C4-2B (cell line): Measurements from ENCODE around the gene PIP5K1C.
A peak's percentile ranks its signal among the peaks of the same experiment; 100 is the strongest.

Experiments used
- H3K27ac ChIP-seq: fragments of 450-650 bp; 2 replicates; pipeline ENCODE4 v1.5.1; 2017
- ZFX ChIP-seq: fragments of 450-650 bp; IDR thresholded peaks from 2 replicates; pipeline ENCODE4 v1.6.1; 2017
- TF ChIP-seq, protein P1 (sequence below): fragments of 450-650 bp; conservative IDR thresholded peaks from 2 replicates; pipeline ENCODE4 v1.5.1; 2017; ENCODE audit warnings: mild to moderate bottlenecking

PIP5K1C gene, protein sequence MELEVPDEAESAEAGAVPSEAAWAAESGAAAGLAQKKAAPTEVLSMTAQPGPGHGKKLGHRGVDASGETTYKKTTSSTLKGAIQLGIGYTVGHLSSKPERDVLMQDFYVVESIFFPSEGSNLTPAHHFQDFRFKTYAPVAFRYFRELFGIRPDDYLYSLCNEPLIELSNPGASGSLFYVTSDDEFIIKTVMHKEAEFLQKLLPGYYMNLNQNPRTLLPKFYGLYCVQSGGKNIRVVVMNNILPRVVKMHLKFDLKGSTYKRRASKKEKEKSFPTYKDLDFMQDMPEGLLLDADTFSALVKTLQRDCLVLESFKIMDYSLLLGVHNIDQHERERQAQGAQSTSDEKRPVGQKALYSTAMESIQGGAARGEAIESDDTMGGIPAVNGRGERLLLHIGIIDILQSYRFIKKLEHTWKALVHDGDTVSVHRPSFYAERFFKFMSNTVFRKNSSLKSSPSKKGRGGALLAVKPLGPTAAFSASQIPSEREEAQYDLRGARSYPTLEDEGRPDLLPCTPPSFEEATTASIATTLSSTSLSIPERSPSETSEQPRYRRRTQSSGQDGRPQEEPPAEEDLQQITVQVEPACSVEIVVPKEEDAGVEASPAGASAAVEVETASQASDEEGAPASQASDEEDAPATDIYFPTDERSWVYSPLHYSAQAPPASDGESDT

DNA sequence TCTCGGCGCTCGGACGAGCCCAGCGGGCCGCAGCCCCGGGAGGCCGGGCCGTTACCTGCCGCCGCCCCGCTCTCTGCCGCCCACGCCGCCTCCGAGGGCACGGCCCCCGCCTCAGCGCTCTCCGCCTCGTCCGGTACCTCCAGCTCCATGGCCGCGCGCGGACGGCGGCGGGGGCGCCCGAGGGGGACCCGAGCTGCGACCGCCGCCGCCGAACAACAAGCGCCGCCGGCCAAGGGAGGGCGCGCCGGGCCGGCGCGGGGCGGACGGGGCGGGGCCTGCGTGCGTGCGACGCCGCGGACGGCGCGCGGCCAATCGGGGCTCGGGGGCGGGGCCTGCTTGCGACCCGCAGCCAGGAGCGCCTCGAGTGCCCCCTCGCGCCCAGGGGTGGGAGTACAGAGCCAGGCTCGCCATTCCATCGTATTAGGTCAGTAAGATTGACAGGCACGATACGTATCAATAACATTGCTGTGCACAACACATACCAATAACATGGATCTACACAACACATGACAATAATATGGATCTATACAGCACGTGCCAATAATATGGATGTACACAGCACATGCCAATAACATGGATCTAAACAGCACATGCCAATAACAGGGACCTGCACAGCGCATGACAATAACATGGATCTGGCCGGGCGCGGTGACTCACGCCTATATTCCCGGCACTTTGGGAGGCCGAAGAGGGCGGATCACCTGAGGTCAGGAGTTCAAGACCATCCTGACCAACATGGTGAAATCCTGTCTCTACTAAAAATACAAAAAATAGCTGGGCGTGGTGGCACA is at the start of gene PIP5K1C:
PIP5K1C (minus strand) TSS at position 227 of the 791 bp plus-strand sequence; CDS start at position 149, 78 bp downstream.
- TF ChIP-seq, protein P1, sequence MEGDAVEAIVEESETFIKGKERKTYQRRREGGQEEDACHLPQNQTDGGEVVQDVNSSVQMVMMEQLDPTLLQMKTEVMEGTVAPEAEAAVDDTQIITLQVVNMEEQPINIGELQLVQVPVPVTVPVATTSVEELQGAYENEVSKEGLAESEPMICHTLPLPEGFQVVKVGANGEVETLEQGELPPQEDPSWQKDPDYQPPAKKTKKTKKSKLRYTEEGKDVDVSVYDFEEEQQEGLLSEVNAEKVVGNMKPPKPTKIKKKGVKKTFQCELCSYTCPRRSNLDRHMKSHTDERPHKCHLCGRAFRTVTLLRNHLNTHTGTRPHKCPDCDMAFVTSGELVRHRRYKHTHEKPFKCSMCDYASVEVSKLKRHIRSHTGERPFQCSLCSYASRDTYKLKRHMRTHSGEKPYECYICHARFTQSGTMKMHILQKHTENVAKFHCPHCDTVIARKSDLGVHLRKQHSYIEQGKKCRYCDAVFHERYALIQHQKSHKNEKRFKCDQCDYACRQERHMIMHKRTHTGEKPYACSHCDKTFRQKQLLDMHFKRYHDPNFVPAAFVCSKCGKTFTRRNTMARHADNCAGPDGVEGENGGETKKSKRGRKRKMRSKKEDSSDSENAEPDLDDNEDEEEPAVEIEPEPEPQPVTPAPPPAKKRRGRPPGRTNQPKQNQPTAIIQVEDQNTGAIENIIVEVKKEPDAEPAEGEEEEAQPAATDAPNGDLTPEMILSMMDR: peak; percentile 95
- TF ChIP-seq ZFX: peak; percentile 64; the same call in 1 of the 2 replicates
- peak within 1 kb of the TSS; percentile 82 for H3K27ac ChIP-seq

DNA sequence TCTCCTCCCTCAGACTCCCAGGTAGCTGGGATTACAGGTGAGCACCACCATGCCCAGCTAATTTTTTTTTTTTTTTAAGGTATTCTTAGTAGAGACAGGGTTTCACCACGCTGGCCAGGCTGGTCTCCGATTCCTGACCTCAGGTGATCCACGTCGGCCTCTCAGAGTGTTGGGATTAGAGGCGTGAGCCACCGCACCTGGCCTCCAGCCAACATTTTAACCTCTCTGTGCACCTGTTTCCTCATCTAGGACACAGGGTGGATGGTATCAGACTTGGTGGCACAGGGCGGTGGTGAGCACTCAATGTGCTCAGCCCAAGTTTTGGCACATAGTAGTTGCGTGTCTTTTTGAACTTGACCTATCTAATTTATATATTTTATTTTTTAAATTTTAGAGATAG is 48.7 kb upstream of the PIP5K1C start:
- TF ChIP-seq, protein P1: no peak
- TF ChIP-seq ZFX: no peak
- H3K27ac ChIP-seq: no peak overlapping the region

DNA sequence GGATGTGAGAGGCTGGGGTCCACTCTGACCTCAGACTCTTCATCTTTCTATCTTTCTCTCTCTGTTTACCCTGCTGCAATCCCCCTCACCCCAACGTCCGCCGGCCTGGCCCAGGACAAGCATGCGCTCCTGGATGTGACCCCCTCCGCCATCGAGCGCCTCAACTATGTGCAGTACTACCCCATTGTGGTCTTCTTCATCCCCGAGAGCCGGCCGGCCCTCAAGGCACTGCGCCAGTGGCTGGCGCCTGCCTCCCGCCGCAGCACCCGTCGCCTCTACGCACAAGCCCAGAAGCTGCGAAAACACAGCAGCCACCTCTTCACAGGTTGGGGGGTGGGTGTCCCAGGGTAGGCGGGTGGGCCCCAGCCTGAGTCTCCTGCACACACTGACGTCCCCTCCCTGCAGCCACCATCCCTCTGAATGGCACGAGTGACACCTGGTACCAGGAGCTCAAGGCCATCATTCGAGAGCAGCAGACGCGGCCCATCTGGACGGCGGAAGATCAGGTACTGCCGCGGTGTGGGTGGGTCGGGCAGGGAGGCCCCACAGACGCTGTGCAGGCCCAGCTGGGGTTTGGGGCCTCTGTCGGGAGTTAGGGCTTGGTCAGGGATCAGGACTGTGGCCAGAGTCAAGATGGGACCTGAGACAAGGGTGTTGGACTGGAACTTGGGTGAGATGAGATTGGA is 46.2 kb upstream of the PIP5K1C start:
- H3K27ac ChIP-seq: no peak overlapping the region
- TF ChIP-seq ZFX: no peak
- TF ChIP-seq, protein P1: no peak

DNA sequence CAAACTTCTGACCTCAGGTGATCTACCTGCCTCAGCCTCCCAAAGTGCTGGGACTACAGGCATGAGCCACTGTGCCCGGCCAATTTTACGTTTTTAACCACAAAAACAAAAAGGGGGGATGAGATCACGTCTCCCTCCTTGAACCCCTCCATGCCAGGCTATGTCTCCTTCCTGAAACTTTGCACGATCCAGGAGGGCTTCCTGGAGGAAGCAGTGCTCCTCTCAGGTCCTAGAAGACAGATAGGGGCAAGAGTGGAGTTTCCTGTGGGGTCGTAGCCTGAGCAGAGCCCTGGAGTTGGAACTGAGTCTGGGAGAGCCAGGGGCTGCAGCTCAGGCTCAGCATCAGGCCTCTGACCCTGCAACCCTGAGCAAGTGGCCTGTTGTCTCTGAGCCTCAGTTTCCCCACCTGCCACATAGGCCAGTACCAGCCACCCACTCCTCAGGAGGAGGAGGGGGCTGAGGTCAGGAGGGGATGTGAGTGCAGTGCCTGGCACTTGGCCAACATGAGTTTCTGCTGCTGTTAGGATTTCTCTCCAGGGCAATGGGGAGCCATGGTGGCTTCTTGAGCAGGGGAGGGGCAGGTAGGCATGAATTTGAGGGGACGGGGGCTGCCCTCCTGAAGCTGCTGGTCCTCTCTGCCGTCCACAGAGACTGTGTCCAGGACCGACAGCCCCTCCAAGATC is 45.2 kb upstream of the PIP5K1C start:
- TF ChIP-seq ZFX: no peak
- TF ChIP-seq, protein P1: no peak
- H3K27ac ChIP-seq: no peak overlapping the region

DNA sequence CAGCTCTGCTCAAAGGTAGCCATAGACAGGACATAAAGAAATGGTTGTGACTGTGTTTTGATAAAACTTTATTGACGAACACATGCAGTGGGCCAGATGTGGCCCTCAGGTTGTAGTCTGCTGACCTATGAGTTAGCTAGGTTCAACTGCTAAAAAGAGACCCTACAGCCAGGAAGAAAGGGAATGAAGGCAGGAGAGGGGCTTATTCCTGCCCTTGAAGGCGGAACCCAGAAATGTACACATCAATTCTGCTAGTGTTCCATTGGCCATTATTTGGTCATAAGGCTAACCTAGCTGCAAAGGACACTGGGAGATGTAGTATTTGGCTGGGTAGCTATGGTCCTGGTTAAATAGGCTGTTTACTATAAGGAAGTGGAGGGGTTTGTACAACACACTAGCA is 43.2 kb upstream of the PIP5K1C start:
- TF ChIP-seq ZFX: no peak
- TF ChIP-seq, protein P1: no peak
- no peak overlapping the region for H3K27ac ChIP-seq

DNA sequence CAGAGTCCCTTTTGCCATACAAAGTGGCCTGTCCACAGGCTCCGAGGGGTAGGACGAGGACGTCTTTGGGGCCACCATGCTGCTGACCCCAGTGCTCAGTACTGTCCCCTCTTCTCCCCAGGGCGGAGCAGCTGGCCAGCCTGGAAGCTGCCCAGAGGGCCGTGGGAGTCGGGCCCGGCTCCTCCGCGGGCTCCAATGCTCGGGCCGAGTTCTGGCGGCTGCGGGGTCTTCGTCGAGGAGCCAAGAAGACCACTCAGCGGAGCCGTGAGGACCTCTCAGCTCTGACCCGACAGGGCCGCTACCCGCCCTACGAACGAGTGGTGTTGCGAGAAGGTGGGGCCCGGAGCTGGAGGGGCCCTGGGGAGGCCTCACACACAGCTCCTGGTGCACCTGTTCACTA is 40.2 kb upstream of the PIP5K1C start:
- TF ChIP-seq, protein P1: no peak
- TF ChIP-seq ZFX: no peak
- no peak overlapping the region for H3K27ac ChIP-seq
